Natural killer cell (primary cell): ENCODE measurements around the gene C1QC. TPM values are rescaled to one million over a fixed set of nuclear protein-coding genes. Genes with fewer than 3 reads are reported as not detected.
"Not testable (repeated sequence)": the region's sequence is repeated elsewhere in the genome, so short reads cannot be mapped to it uniquely, and the experiment has no call there.

Source experiments
- ATAC-seq, 3 donors: fragments of 150-1000 bp in 2 of 3; fragments of 200-7000 bp in 1 of 3; cut with Tn5 transposase; 1 replicate in 1 of 3; 2 replicates in 2 of 3; pipeline ENCODE4 v1.10.0; 2021; ENCODE audit warnings: mild to moderate bottlenecking in 2 of 3, moderate library complexity in 2 of 3
- DNase-seq, 2 donors: peaks; one replicate each; pipeline versions ENCODE4 v3.0.0 to v3.0.0-alpha.2; 2013 to 2021; ENCODE audit warnings: mixed read lengths in 1 of 2
- H3K27ac ChIP-seq: one replicate; pipeline ENCODE4 v1.5.1; 2013; ENCODE audit warnings: mild to moderate bottlenecking, low read length
- H3K27me3 ChIP-seq: one replicate; pipeline ENCODE4 v1.6.1; 2013; ENCODE audit warnings: low read length; ENCODE audit not compliant: control insufficient read depth, insufficient read depth
- H3K36me3 ChIP-seq: one replicate; pipeline ENCODE4 v1.6.1; 2013; ENCODE audit warnings: low read length; ENCODE audit not compliant: control insufficient read depth, insufficient read depth
- H3K4me1 ChIP-seq: one replicate; pipeline ENCODE4 v1.6.1; 2013; ENCODE audit warnings: low read length; ENCODE audit not compliant: control insufficient read depth, insufficient read depth
- H3K4me3 ChIP-seq: one replicate; pipeline ENCODE4 v1.5.1; 2013; ENCODE audit warnings: low read length
- H3K9me3 ChIP-seq: one replicate; pipeline ENCODE4 v1.6.1; 2013; ENCODE audit warnings: low read length; ENCODE audit not compliant: control insufficient read depth, insufficient read depth
- H3K27ac Mint-ChIP-seq, 2 donors: one replicate each; pipeline ENCODE4 v1.8.0; 2022; ENCODE audit warnings: mild to moderate bottlenecking in 2 of 2, mixed read lengths in 2 of 2, moderate library complexity in 1 of 2
- H3K27me3 Mint-ChIP-seq, 2 donors: one replicate each; pipeline ENCODE4 v1.8.0; 2022; ENCODE audit warnings: low read depth in 2 of 2, mixed read lengths in 2 of 2
- H3K36me3 Mint-ChIP-seq: one replicate; pipeline ENCODE4 v1.8.0; 2022; ENCODE audit warnings: mixed read lengths
- H3K4me1 Mint-ChIP-seq, 2 donors: one replicate each; pipeline ENCODE4 v1.8.0; 2022; ENCODE audit warnings: mixed read lengths in 2 of 2
- H3K4me3 Mint-ChIP-seq: one replicate; pipeline ENCODE4 v1.8.0; 2022; ENCODE audit warnings: mild to moderate bottlenecking, moderate library complexity, mixed read lengths
- H3K9me3 Mint-ChIP-seq, 2 donors: one replicate each; pipeline ENCODE4 v1.8.0; 2022; ENCODE audit warnings: mixed read lengths in 2 of 2
- WGBS: methylation state at CpG from one replicate; pipeline ENCODE4 v1.1.7; 2013; ENCODE audit warnings: missing lambda C conversion rate; ENCODE audit not compliant: insufficient coverage; 5-methylcytosine and 5-hydroxymethylcytosine counted together
- intact Hi-C: fragments of 100-400 bp; cut with micrococcal nuclease; formaldehyde crosslinking; loops from one replicate; pipeline ENCODE4 v1.14.2; 2022
- total RNA-seq, 4 donors: library from RNA; stranded (reverse); fragments of 120-200 nt in 1 of 4; gene quantifications; one replicate each; pipeline versions ENCODE4 v1.2.3 to v1.2.4, GENCODE V29; 2013 to 2022
- TF ChIP-seq, protein P1 (sequence below): fragments of 200-600 bp; IDR thresholded peaks from one replicate; pipeline ENCODE4 v1.8.0; 2022; ENCODE audit warnings: antibody characterized with exemption

C1QC gene
- total RNA-seq, 3 donors from 2014 or later (not counting 1 experiment from before 2014, with no cell fraction given) = 0.33 TPM; not detected in 2

- 86% methylated on average over 4 of the region's 5 CpGs for WGBS
- H3K4me3 ChIP-seq = no peak overlapping the region
- TF ChIP-seq, protein P1, sequence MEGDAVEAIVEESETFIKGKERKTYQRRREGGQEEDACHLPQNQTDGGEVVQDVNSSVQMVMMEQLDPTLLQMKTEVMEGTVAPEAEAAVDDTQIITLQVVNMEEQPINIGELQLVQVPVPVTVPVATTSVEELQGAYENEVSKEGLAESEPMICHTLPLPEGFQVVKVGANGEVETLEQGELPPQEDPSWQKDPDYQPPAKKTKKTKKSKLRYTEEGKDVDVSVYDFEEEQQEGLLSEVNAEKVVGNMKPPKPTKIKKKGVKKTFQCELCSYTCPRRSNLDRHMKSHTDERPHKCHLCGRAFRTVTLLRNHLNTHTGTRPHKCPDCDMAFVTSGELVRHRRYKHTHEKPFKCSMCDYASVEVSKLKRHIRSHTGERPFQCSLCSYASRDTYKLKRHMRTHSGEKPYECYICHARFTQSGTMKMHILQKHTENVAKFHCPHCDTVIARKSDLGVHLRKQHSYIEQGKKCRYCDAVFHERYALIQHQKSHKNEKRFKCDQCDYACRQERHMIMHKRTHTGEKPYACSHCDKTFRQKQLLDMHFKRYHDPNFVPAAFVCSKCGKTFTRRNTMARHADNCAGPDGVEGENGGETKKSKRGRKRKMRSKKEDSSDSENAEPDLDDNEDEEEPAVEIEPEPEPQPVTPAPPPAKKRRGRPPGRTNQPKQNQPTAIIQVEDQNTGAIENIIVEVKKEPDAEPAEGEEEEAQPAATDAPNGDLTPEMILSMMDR = no peak
- intact Hi-C loops = no loop called here
- no peaks in the 10 kb centered on the region for H3K36me3 Mint-ChIP-seq
- no peak overlapping the region for H3K4me3 Mint-ChIP-seq
- H3K27ac Mint-ChIP-seq = no peak overlapping the region
- no peaks in the 10 kb centered on the region for H3K4me1 ChIP-seq
- no peaks in the 10 kb centered on the region for H3K9me3 ChIP-seq
- no peak for ATAC-seq
- H3K27me3 ChIP-seq = no peaks in the 10 kb centered on the region
- H3K4me1 Mint-ChIP-seq = no peaks in the 10 kb centered on the region
- peaks cover 0 to 3% of the 10 kb centered on the region in 2 donors for H3K27me3 Mint-ChIP-seq
- H3K36me3 ChIP-seq = no peaks in the 10 kb centered on the region
- no peak for DNase-seq
- H3K27ac ChIP-seq = no peak overlapping the region
- no peaks in the 10 kb centered on the region for H3K9me3 Mint-ChIP-seq
Measured at GRCh38 chr1:22662318-22662717, 18.9 kb downstream of the C1QC start.

DNA sequence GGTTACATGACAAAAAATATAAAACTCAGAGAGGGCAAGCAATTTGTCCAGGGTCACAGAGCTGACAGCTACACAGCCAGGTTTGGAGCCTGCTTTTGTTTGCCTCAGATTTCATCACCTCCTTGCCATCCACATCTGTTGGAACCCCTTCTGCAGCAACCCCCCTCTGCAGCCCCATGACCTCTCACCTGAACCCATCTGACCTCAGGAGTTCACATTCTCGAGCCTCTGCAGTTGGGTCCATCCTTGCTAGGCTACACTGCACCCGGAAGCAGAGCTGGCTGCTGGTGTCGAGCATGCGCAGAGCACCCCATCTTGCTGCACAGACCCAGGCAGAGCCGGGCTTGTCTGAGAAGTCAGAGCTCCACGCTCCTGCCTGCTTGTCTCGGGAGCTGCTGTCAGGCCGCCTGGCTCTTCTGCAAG, 19.6 kb downstream of the C1QC start:
- H3K4me1 ChIP-seq = no peaks in the 10 kb centered on the region
- H3K4me3 ChIP-seq = no peak overlapping the region
- 88% methylated on average over 8 of the region's 8 CpGs for WGBS
- H3K27ac Mint-ChIP-seq = no peak overlapping the region
- H3K9me3 ChIP-seq = no peaks in the 10 kb centered on the region
- H3K4me1 Mint-ChIP-seq = no peaks in the 10 kb centered on the region
- no peaks in the 10 kb centered on the region for H3K27me3 ChIP-seq
- no peaks in the 10 kb centered on the region for H3K36me3 ChIP-seq
- H3K36me3 Mint-ChIP-seq = no peaks in the 10 kb centered on the region
- no peak overlapping the region for H3K4me3 Mint-ChIP-seq
- TF ChIP-seq, protein P1 = no peak
- H3K27ac ChIP-seq = no peak overlapping the region
- ATAC-seq (no peak), DNase-seq (no peak)
- H3K9me3 Mint-ChIP-seq = no peaks in the 10 kb centered on the region
- intact Hi-C loops = no loop called here
- peaks cover 6 to 7% of the 10 kb centered on the region in 2 donors for H3K27me3 Mint-ChIP-seq

DNA sequence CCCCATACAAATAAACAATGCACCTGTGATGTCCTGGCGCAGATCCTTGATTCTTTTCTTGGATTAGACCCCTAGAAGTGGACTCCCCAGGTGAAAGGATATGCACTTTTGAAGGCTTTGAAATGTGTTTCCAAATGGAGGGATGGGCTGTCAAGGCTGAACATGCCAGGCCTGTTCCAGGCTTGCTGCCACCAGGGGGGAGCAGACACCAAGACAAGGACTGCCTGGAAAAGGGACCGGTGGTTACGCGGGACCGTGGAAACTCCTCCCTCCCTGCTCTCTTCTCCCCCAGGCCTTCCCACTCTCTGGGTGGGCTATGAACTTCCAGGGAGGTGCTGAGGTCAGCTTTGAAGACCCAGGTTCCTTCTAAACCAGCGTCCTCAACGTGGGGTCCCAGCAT, 22.3 kb downstream of the C1QC start:
- WGBS = 71% methylated on average over 7 of the region's 7 CpGs
- Mint-ChIP-seq H3K36me3 (no peaks in the 10 kb centered on the region), H3K9me3 (no peaks in the 10 kb centered on the region), H3K27ac (no peak overlapping the region), H3K27me3 (peaks cover 9 to 13% of the 10 kb centered on the region in 2 donors), H3K4me1 (no peaks in the 10 kb centered on the region), H3K4me3 (no peak overlapping the region)
- H3K27ac ChIP-seq = no peak overlapping the region
- intact Hi-C loops = no loop called here
- H3K36me3 ChIP-seq = no peaks in the 10 kb centered on the region
- H3K4me3 ChIP-seq = no peak overlapping the region
- ATAC-seq (no peak), DNase-seq (no peak)
- TF ChIP-seq, protein P1 = no peak
- H3K9me3 ChIP-seq = no peaks in the 10 kb centered on the region
- H3K4me1 ChIP-seq = no peaks in the 10 kb centered on the region
- H3K27me3 ChIP-seq = no peaks in the 10 kb centered on the region

- Mint-ChIP-seq H3K4me3 (no peak overlapping the region), H3K27me3 (peaks cover 9 to 13% of the 10 kb centered on the region in 2 donors), H3K9me3 (no peaks in the 10 kb centered on the region), H3K36me3 (no peaks in the 10 kb centered on the region), H3K27ac (no peak overlapping the region), H3K4me1 (no peaks in the 10 kb centered on the region)
- intact Hi-C loops = no loop called here
- no peak overlapping the region for H3K27ac ChIP-seq
- no peak for DNase-seq
- H3K9me3 ChIP-seq = no peaks in the 10 kb centered on the region
- no peaks in the 10 kb centered on the region for H3K27me3 ChIP-seq
- no peaks in the 10 kb centered on the region for H3K4me1 ChIP-seq
- 72% methylated on average over 2 of the region's 2 CpGs for whole genome bisulfite sequencing
- ATAC-seq = no peak
- H3K36me3 ChIP-seq = no peaks in the 10 kb centered on the region
- no peak overlapping the region for H3K4me3 ChIP-seq
- TF ChIP-seq, protein P1 = no peak
Measured at GRCh38 chr1:22666412-22666811, 23.0 kb downstream of the C1QC start.

- H3K4me1 Mint-ChIP-seq, H3K9me3 Mint-ChIP-seq, H3K4me3 ChIP-seq, intact Hi-C loops, H3K27me3 ChIP-seq, H3K27ac ChIP-seq, DNase-seq, H3K27ac Mint-ChIP-seq, H3K9me3 ChIP-seq, H3K4me1 ChIP-seq, H3K36me3 Mint-ChIP-seq, H3K36me3 ChIP-seq, ATAC-seq, H3K4me3 Mint-ChIP-seq: not testable (repeated sequence)
- peaks cover 9 to 19% of the 10 kb centered on the region in 2 donors for H3K27me3 Mint-ChIP-seq
- 79% methylated on average over 2 of the region's 2 CpGs for WGBS
Measured at GRCh38 chr1:22668840-22669239, 25.4 kb downstream of the C1QC start.
